GM10248 (cell line): ENCODE data around the gene NDUFB5.

Source experiments
- CTCF ChIA-PET: fragments of 300-600 bp; sonication (Branson Sonifier 250); formaldehyde crosslinking; extraction: SDS; loops from one replicate; lab custom pipeline; 2021; ENCODE audit warnings: antibody characterized with exemption; lab: Yijun Ruan, JAX
- POLR2A ChIA-PET: fragments of 350-650 bp; sonication (Branson Sonifier 250); formaldehyde crosslinking; extraction: SDS; loops from one replicate; lab custom pipeline; 2020; ENCODE audit warnings: antibody characterized with exemption; lab: Yijun Ruan, JAX
- DNase-seq: peaks from one replicate; pipeline ENCODE4 v3.0.0; 2012; ENCODE audit errors: extremely low spot score
- CTCF ChIP-seq: IDR thresholded peaks from 2 replicates; pipeline ENCODE4 v1.5.1; 2012; ENCODE audit warnings: mild to moderate bottlenecking, low read depth; ENCODE audit errors: extremely low read depth, missing control alignments, control extremely low read depth

The NDUFB5 gene

GRCh38 chr3:179604321-179605078 is at the start of gene NDUFB5, which contains the start of gene MRPL47:
TSS of gene NDUFB5 (plus strand) at chr3:179604794. CDS start at chr3:179604816, 22 bp downstream.
TSS of gene MRPL47 (minus strand) at chr3:179604638. CDS start at chr3:179604624, 14 bp downstream.
- no peak for TF ChIP-seq CTCF
- CTCF ChIA-PET: interaction anchor here (1.0 to 1.3 kb wide), 3 partner anchors 10 to 42 kb away, joined by 3 to 4 read pairs (median 4); partner anchors contain the start of gene ACTL6A
- DNase-seq: peak; percentile 93
- POLR2A ChIA-PET: no interaction called here

- DNase-seq: peak; percentile 68
- ChIA-PET POLR2A (no interaction called here), CTCF (interaction anchor here (1.0 to 1.7 kb wide), 10 partner anchors 12 to 237 kb away, joined by 3 to 8 read pairs (median 3); partner anchors contain the start of gene ZNF639)
- peak; percentile 80 for TF ChIP-seq CTCF
Observed at GRCh38 chr3:179558742-179559364, 45.7 kb upstream of the NDUFB5 start.

GRCh38 chr3:179560791-179561190 is 43.8 kb upstream of the NDUFB5 start:
- CTCF ChIA-PET: interaction anchor here (1.0 to 1.2 kb wide), 5 partner anchors 8 to 545 kb away, joined by 3 to 4 read pairs (median 3); no protein-coding TSS in a partner anchor

GRCh38 chr3:179562591-179563270 is 41.9 kb upstream of the NDUFB5 start, which contains the start of gene ACTL6A:
TSS of gene ACTL6A (plus strand) at chr3:179562926. CDS start at chr3:179563093, 167 bp downstream.
- ChIA-PET CTCF (interaction anchor here (0.8 to 1.9 kb wide), 10 partner anchors 13 to 547 kb away, joined by 3 to 7 read pairs (median 3); partner anchors contain the start of genes MFN1, MRPL47 and NDUFB5), POLR2A (interaction anchor here (0.5 to 1.2 kb wide), 7 partner anchors 11 to 238 kb away, joined by 3 to 4 read pairs (median 3); partner anchors contain the start of genes GNB4 and MFN1)
- TF ChIP-seq CTCF: no peak
- DNase-seq: peak; percentile 98

More at GRCh38 chr3:179560791-179561190, 43.8 kb upstream of the NDUFB5 start:
- TF ChIP-seq CTCF: no peak
- POLR2A ChIA-PET: no interaction called here
- no peak for DNase-seq

GRCh38 chr3:179563271-179563783 is 41.3 kb upstream of the NDUFB5 start:
- peak; percentile 80 for DNase-seq
- POLR2A ChIA-PET: interaction anchor here (1.2 kb wide), 1 partner anchor 112 kb away, joined by 3 read pairs; the partner anchor contains the start of gene GNB4
- TF ChIP-seq CTCF: no peak
- CTCF ChIA-PET: interaction anchor here (1.2 to 1.9 kb wide), 4 partner anchors 13 to 548 kb away, joined by 3 to 7 read pairs (median 5); no protein-coding TSS in a partner anchor
